HG03558 (cell line): ENCODE measurements around the gene ZNF213.
"Not testable (repeated sequence)": the region's sequence is repeated elsewhere in the genome, so short reads cannot be mapped to it uniquely, and the experiment has no call there.

Source experiments
- ATAC-seq: cut with Tn5 transposase; IDR thresholded peaks from one replicate; pipeline ENCODE4 v1.9.1; 2021; ENCODE audit warnings: moderate number of reproducible peaks; ENCODE audit not compliant: unreplicated experiment; ENCODE audit errors: extremely low read depth

ZNF213 gene

GRCh38 chr16:3164121-3164991 lies 29.5 kb downstream of the ZNF213 start:
- no peak for ATAC-seq

- no peak for ATAC-seq
These were observed 30.4 kb downstream of the ZNF213 start for GRCh38 chr16:3165111-3165822.

- no peak for ATAC-seq
These were observed 31.7 kb downstream of the ZNF213 start for GRCh38 chr16:3166505-3166886.

- ATAC-seq, result not testable (repeated sequence)
These were observed 33.9 kb downstream of the ZNF213 start for GRCh38 chr16:3168729-3169128.

- ATAC-seq, result no peak
These were observed 35.8 kb downstream of the ZNF213 start for GRCh38 chr16:3170440-3171180.

GRCh38 chr16:3171181-3171854 lies 36.5 kb downstream of the ZNF213 start:
- no peak for ATAC-seq

- no peak for ATAC-seq
These were observed 37.2 kb downstream of the ZNF213 start for GRCh38 chr16:3171855-3172593.

- ATAC-seq, result no peak
These were observed 39.2 kb downstream of the ZNF213 start for GRCh38 chr16:3173892-3174617.

GRCh38 chr16:3174618-3175148 lies 39.9 kb downstream of the ZNF213 start:
- ATAC-seq, result no peak

GRCh38 chr16:3175157-3176093 lies 40.6 kb downstream of the ZNF213 start:
- no peak for ATAC-seq

- ATAC-seq, result no peak
These were observed 44.8 kb downstream of the ZNF213 start for GRCh38 chr16:3179651-3180050.

GRCh38 chr16:3180445-3180878 lies 45.6 kb downstream of the ZNF213 start:
- no peak for ATAC-seq

- not testable (repeated sequence) for ATAC-seq
These were observed 47.4 kb downstream of the ZNF213 start for GRCh38 chr16:3182293-3182607.

- ATAC-seq, result no peak
These were observed 48.0 kb downstream of the ZNF213 start for GRCh38 chr16:3182608-3183444.

GRCh38 chr16:3183445-3184139 lies 48.8 kb downstream of the ZNF213 start:
- ATAC-seq, result no peak

GRCh38 chr16:3186946-3187690 lies 52.3 kb downstream of the ZNF213 start:
- ATAC-seq, result no peak
